ENCODE data around the gene SARM1. TPM values are rescaled to one million over a fixed set of nuclear protein-coding genes. Genes with fewer than 3 reads are reported as not detected.

The SARM1 gene
- total RNA-seq, 1 donor from 2014 or later: 5.7 TPM

DNA sequence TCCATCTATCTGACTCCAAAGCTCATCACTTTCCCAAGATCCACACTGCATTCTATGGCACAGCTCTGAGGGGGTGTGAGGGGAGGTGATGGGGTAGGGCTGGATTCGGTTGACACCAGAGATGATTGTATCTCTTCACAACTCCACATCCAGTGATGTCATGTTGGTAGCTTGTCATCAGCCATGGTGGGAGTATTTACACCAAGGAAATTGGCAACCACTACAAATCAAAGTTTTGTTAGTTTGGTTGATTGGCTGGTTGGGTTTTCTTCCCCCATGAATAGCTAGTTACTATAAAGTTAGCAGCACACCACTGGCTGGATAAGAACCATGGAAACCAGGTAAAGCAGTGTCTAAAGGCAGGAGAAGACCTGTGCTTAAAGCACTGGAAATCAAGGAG, 19.5 kb downstream of the SARM1 start:
- H3K9me3 ChIP-seq (ENCODE audit: control insufficient read depth in 3 of 3, low read length in 3 of 3): no peaks in the 10 kb centered on the region
- H3K27me3 ChIP-seq (ENCODE audit: control insufficient read depth in 3 of 3, insufficient read depth in 3 of 3, low read length in 3 of 3): no peaks in the 10 kb centered on the region
- no peaks in the 10 kb centered on the region for H3K4me1 ChIP-seq (ENCODE audit: control insufficient read depth in 3 of 3, insufficient read depth in 3 of 3, low read length in 3 of 3)
- H3K4me3 ChIP-seq (ENCODE audit: low read length in 3 of 3): no peak overlapping the region
- H3K9ac ChIP-seq (ENCODE audit: low read depth in 1 of 3, low read length in 3 of 3): no peak overlapping the region
- no peak overlapping the region for H3K27ac ChIP-seq (ENCODE audit: low read depth, low read length)
- H3K36me3 ChIP-seq (ENCODE audit: control insufficient read depth in 3 of 3, insufficient read depth in 3 of 3, low read length in 3 of 3): peaks cover 10 to 33% (median 21%) of the 10 kb centered on the region in 3 donors

DNA sequence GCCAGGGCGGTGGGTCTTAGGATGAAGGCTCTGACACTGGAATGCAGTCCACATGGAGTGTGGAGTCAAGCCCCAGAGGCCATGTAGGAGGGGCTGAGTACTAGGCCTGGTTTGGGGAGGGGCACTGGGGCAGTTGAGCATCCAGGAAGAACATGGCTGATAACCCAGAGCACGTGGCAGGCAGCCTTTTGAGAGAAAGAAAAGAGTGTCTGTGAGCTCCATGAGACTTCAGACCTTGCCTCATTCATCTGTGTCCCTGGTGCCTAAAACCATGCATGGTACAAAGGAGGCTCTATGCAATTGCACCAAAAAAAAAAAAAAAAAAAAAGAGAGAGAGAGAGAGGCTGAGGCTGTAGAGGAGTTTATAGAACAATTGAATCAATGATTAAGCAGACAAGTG, 19.9 kb downstream of the SARM1 start:
- no peaks in the 10 kb centered on the region for H3K4me1 ChIP-seq (ENCODE audit: control insufficient read depth in 3 of 3, insufficient read depth in 3 of 3, low read length in 3 of 3)
- H3K27ac ChIP-seq (ENCODE audit: low read depth, low read length): no peak overlapping the region
- no peak overlapping the region for H3K9ac ChIP-seq (ENCODE audit: low read depth in 1 of 3, low read length in 3 of 3)
- no peak overlapping the region for H3K4me3 ChIP-seq (ENCODE audit: low read length in 3 of 3)
- no peaks in the 10 kb centered on the region for H3K27me3 ChIP-seq (ENCODE audit: control insufficient read depth in 3 of 3, insufficient read depth in 3 of 3, low read length in 3 of 3)
- peaks cover 14 to 36% (median 22%) of the 10 kb centered on the region in 3 donors for H3K36me3 ChIP-seq (ENCODE audit: control insufficient read depth in 3 of 3, insufficient read depth in 3 of 3, low read length in 3 of 3)
- H3K9me3 ChIP-seq (ENCODE audit: control insufficient read depth in 3 of 3, low read length in 3 of 3): no peaks in the 10 kb centered on the region

DNA sequence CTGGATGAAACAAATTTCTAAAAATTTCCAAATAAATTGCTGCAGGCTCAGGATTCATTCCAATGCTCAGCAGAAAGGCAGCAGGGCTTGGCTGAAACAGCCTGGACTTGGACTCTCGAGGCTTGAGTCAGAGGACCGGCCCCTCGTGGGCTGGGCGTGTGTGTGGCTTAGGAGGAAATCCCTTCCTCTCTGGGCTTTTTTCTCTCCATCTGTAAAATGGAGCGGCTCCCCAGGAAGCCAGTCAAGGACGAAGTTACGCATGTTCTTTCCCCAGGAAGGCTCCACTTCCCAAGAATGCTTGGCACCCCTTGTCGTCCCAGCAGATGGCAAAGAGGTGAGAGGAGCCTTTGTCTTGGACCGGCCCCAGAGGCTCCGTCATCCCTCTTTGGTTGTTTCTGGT, 21.0 kb downstream of the SARM1 start:
- Histone ChIP-seq H3K27ac (ENCODE audit: low read depth, low read length) (no peak overlapping the region), H3K4me1 (ENCODE audit: control insufficient read depth in 3 of 3, insufficient read depth in 3 of 3, low read length in 3 of 3) (no peaks in the 10 kb centered on the region), H3K4me3 (ENCODE audit: low read length in 3 of 3) (no peak overlapping the region), H3K27me3 (ENCODE audit: control insufficient read depth in 3 of 3, insufficient read depth in 3 of 3, low read length in 3 of 3) (no peaks in the 10 kb centered on the region), H3K36me3 (ENCODE audit: control insufficient read depth in 3 of 3, insufficient read depth in 3 of 3, low read length in 3 of 3) (peaks cover 16 to 35% (median 27%) of the 10 kb centered on the region in 3 donors), H3K9ac (ENCODE audit: low read depth in 1 of 3, low read length in 3 of 3) (no peak overlapping the region), H3K9me3 (ENCODE audit: control insufficient read depth in 3 of 3, low read length in 3 of 3) (no peaks in the 10 kb centered on the region)

DNA sequence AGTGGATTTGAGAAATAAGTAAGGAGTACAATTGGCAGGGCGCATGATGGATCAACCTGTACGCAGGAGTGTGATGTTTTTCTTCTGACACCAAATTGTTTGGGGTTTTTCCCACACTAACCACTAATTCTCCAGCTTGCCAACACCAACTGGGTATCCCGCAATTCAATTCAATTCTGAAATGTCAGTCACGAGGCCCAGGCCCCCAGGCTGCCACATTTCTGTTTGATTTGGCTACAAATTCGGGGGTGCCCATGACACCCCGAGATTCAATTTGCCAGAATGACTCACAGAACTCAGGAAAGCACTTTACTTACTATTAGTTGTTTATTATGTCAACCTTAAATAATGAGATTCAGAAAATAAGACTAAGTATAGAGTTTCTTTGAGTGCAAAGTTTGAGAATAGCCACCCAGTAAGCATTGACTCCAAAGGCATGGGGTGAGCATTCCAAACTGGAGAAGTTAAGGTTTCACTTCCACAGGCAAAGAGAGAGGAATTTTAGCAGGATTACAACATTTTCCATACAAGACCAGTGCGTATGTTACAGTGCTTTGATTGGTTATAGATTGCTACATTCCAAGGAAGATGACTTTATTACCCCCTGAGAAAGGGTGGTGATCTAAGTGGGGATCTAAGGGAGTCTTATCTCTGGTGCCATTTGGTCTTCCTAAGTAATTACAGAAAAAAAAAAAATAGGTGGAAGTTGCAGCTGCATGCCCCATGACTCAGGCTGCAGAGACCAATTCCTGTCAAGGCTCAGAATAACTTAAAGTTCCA, 23.0 kb downstream of the SARM1 start:
- H3K27ac ChIP-seq (ENCODE audit: low read depth, low read length): no peak overlapping the region
- no peaks in the 10 kb centered on the region for H3K27me3 ChIP-seq (ENCODE audit: control insufficient read depth in 3 of 3, insufficient read depth in 3 of 3, low read length in 3 of 3)
- no peak overlapping the region for H3K9ac ChIP-seq (ENCODE audit: low read depth in 1 of 3, low read length in 3 of 3)
- peaks cover 27 to 32% (median 29%) of the 10 kb centered on the region in 3 donors for H3K36me3 ChIP-seq (ENCODE audit: control insufficient read depth in 3 of 3, insufficient read depth in 3 of 3, low read length in 3 of 3)
- H3K4me3 ChIP-seq (ENCODE audit: low read length in 3 of 3): no peak overlapping the region
- peaks cover 0 to 8% (median 4%) of the 10 kb centered on the region in 3 donors for H3K4me1 ChIP-seq (ENCODE audit: control insufficient read depth in 3 of 3, insufficient read depth in 3 of 3, low read length in 3 of 3)
- H3K9me3 ChIP-seq (ENCODE audit: control insufficient read depth in 3 of 3, low read length in 3 of 3): no peaks in the 10 kb centered on the region

DNA sequence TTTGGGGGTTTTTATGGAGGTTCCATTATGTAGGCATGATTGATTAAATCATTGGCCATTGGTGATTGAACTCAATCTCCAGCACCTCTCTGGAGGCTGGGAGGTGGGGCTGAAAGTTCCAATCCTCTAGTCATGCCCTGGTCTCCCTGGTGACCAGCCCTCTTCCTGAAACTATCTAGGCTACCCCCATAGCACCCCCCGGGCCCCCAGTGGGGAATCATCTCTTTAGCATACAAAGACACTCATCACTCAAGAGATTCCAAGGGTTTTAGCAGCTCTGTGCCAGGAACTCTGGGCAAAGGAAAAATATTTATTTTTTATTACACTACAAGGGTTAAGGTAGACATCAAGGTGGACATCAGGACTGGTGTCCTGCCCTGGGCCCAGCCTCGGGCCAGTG, 23.9 kb downstream of the SARM1 start:
- no peak overlapping the region for H3K4me3 ChIP-seq (ENCODE audit: low read length in 3 of 3)
- no peak overlapping the region for H3K27ac ChIP-seq (ENCODE audit: low read depth, low read length)
- no peaks in the 10 kb centered on the region for H3K9me3 ChIP-seq (ENCODE audit: control insufficient read depth in 3 of 3, low read length in 3 of 3)
- H3K9ac ChIP-seq (ENCODE audit: low read depth in 1 of 3, low read length in 3 of 3): no peak overlapping the region
- H3K4me1 ChIP-seq (ENCODE audit: control insufficient read depth in 3 of 3, insufficient read depth in 3 of 3, low read length in 3 of 3): peaks cover 0 to 8% (median 4%) of the 10 kb centered on the region in 3 donors
- H3K36me3 ChIP-seq (ENCODE audit: control insufficient read depth in 3 of 3, insufficient read depth in 3 of 3, low read length in 3 of 3): peaks cover 24 to 35% (median 31%) of the 10 kb centered on the region in 3 donors
- no peaks in the 10 kb centered on the region for H3K27me3 ChIP-seq (ENCODE audit: control insufficient read depth in 3 of 3, insufficient read depth in 3 of 3, low read length in 3 of 3)

DNA sequence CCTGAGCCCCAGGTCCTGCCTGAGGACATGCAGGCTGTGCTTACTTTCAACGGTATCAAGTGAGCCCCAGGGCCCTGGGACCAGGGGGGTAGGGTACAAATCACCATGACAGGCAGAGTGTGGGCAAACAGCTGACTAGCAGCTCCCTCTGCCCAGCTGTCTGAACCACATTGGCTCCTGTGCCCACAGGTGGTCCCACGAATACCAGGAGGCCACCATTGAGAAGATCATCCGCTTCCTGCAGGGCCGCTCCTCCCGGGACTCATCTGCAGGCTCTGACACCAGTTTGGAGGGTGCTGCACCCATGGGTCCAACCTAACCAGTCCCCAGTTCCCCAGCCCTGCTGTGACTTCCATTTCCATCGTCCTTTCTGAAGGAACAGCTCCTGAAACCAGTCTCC, 24.5 kb downstream of the SARM1 start:
- H3K9me3 ChIP-seq (ENCODE audit: control insufficient read depth in 3 of 3, low read length in 3 of 3): no peaks in the 10 kb centered on the region
- H3K27me3 ChIP-seq (ENCODE audit: control insufficient read depth in 3 of 3, insufficient read depth in 3 of 3, low read length in 3 of 3): no peaks in the 10 kb centered on the region
- no peak overlapping the region for H3K27ac ChIP-seq (ENCODE audit: low read depth, low read length)
- no peak overlapping the region for H3K4me3 ChIP-seq (ENCODE audit: low read length in 3 of 3)
- no peak overlapping the region for H3K9ac ChIP-seq (ENCODE audit: low read depth in 1 of 3, low read length in 3 of 3)
- H3K36me3 ChIP-seq (ENCODE audit: control insufficient read depth in 3 of 3, insufficient read depth in 3 of 3, low read length in 3 of 3): peaks cover 25 to 34% (median 31%) of the 10 kb centered on the region in 3 donors
- peaks cover 0 to 8% (median 4%) of the 10 kb centered on the region in 3 donors for H3K4me1 ChIP-seq (ENCODE audit: control insufficient read depth in 3 of 3, insufficient read depth in 3 of 3, low read length in 3 of 3)

DNA sequence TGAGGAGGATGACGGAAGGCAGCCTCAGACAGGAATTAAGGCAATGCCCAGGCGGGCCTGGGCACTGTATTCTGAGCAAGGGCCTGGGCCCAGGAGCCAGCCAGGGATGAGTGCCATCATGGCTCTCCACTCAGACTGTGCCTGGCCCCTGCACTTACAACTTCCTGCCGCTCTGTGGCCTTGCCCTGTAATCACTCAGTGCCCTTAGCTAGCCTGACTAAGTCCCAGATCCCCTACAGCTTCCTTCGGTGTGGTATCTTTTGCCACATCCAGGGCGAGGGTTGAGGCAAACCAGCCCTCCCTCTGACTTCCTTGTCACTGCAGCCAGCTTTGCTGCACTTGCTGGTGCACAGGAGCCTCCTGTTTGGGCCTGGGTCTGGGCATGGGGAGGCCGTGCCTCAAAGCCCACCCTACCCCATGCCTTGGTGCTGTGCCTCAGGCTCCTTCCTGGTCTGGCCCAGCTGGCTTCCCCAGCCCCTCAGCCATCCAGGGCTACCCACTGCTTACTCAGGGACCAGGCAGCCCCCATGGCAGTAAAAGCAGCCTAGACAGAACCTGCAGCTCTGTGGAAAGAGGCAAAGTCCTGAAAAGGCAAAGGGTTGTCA, 25.2 kb downstream of the SARM1 start:
- Histone ChIP-seq H3K36me3 (ENCODE audit: control insufficient read depth in 3 of 3, insufficient read depth in 3 of 3, low read length in 3 of 3) (peaks cover 31 to 32% (median 32%) of the 10 kb centered on the region in 3 donors), H3K4me3 (ENCODE audit: low read length in 3 of 3) (no peak overlapping the region), H3K27me3 (ENCODE audit: control insufficient read depth in 3 of 3, insufficient read depth in 3 of 3, low read length in 3 of 3) (no peaks in the 10 kb centered on the region), H3K9ac (ENCODE audit: low read depth in 1 of 3, low read length in 3 of 3) (no peak overlapping the region), H3K27ac (ENCODE audit: low read depth, low read length) (no peak overlapping the region), H3K4me1 (ENCODE audit: control insufficient read depth in 3 of 3, insufficient read depth in 3 of 3, low read length in 3 of 3) (peaks cover 0 to 8% (median 4%) of the 10 kb centered on the region in 3 donors), H3K9me3 (ENCODE audit: control insufficient read depth in 3 of 3, low read length in 3 of 3) (no peaks in the 10 kb centered on the region)

DNA sequence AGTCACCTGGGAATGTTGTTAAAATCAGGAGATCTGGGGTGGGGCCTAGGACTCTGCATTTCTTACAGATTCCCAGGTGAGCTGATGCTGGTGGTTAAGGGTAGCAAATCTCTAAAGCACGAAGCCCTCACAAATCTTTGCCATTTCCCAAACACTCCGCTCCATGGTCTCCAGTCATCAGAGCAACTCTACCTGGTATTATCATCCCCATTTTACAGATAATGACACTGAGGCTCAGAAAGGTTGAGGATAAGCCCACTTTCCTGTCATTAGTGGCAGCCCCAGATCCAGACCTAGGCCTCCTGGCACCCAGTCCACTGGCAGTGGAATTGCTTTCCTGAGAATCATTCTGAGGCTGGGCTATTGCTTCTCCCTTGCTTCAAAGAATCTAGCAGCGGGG, 25.8 kb downstream of the SARM1 start:
- no peak overlapping the region for H3K4me3 ChIP-seq (ENCODE audit: low read length in 3 of 3)
- no peak overlapping the region for H3K9ac ChIP-seq (ENCODE audit: low read depth in 1 of 3, low read length in 3 of 3)
- peaks cover 35 to 36% (median 36%) of the 10 kb centered on the region in 3 donors for H3K36me3 ChIP-seq (ENCODE audit: control insufficient read depth in 3 of 3, insufficient read depth in 3 of 3, low read length in 3 of 3)
- no peaks in the 10 kb centered on the region for H3K27me3 ChIP-seq (ENCODE audit: control insufficient read depth in 3 of 3, insufficient read depth in 3 of 3, low read length in 3 of 3)
- H3K9me3 ChIP-seq (ENCODE audit: control insufficient read depth in 3 of 3, low read length in 3 of 3): no peaks in the 10 kb centered on the region
- H3K27ac ChIP-seq (ENCODE audit: low read depth, low read length): no peak overlapping the region
- peaks cover 0 to 8% (median 4%) of the 10 kb centered on the region in 3 donors for H3K4me1 ChIP-seq (ENCODE audit: control insufficient read depth in 3 of 3, insufficient read depth in 3 of 3, low read length in 3 of 3)

DNA sequence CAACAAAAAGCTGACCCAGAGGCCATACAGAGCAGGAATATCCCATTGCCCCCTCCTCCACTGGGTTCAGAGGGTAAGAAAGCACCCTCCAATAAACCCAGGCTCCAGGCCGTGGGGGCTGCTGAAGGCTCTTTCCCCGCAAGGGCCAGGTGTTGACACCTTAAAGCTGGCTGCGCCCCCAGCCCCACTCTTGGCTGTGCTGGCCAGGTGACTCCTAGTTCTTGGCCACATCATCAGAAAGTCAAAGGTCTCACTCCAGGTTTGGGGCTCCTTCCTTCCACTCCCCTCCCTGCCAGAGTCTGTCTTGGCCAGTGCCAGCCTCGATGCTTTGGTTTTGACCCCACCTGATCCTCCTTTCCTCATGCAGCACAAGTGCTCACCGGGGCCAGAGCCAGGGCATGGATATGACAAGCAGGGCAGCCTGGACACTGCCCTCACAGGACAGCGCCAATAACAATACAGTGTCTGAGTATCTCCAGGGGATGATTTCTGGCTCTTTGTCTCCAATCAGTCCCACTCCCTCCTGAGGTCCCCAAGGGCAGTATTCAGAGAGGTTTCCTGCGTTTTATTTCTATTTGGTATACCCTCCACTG, 26.3 kb downstream of the SARM1 start:
- no peak overlapping the region for H3K9ac ChIP-seq (ENCODE audit: low read depth in 1 of 3, low read length in 3 of 3)
- H3K27me3 ChIP-seq (ENCODE audit: control insufficient read depth in 3 of 3, insufficient read depth in 3 of 3, low read length in 3 of 3): no peaks in the 10 kb centered on the region
- peaks cover 35 to 37% (median 36%) of the 10 kb centered on the region in 3 donors for H3K36me3 ChIP-seq (ENCODE audit: control insufficient read depth in 3 of 3, insufficient read depth in 3 of 3, low read length in 3 of 3)
- no peak overlapping the region for H3K27ac ChIP-seq (ENCODE audit: low read depth, low read length)
- no peaks in the 10 kb centered on the region for H3K9me3 ChIP-seq (ENCODE audit: control insufficient read depth in 3 of 3, low read length in 3 of 3)
- H3K4me1 ChIP-seq (ENCODE audit: control insufficient read depth in 3 of 3, insufficient read depth in 3 of 3, low read length in 3 of 3): peaks cover 0 to 8% (median 4%) of the 10 kb centered on the region in 3 donors
- H3K4me3 ChIP-seq (ENCODE audit: low read length in 3 of 3): no peak overlapping the region
